ENCODE measurements around the gene FBXW10B. TPM values are rescaled to one million over a fixed set of nuclear protein-coding genes. Genes with fewer than 3 reads are reported as not detected.
"Not testable (repeated sequence)": the region's sequence is repeated elsewhere in the genome, so short reads cannot be mapped to it uniquely, and the experiment has no call there.

FBXW10B gene
- polyA plus RNA-seq, 1 donor from 2014 or later: 0.51 TPM

DNA sequence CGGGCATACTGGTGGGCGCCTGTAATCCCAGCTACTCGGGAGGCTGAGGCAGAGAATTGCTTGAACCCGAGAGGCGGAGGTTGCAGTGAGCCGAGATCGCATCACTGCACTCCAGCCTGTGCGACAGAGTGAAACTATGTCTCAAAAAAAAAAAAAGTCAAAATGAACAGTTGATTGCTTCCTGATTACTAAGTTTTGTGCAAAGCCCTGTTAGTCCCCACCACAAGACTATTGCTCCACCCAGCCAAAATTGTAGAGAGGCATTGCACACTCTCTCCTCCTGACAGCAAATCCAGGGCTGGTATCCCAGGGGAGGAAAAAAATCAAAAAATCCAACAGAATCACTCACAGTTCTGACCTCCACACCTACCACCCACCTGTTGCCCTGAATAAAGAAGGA is 26.5 kb downstream of the FBXW10B start:
- not testable (repeated sequence) for H2AFZ ChIP-seq (ENCODE audit: low read depth, low read length); H3F3A ChIP-seq (ENCODE audit: insufficient read depth, low read length, poor library complexity, severe bottlenecking); H3K9me2 ChIP-seq (ENCODE audit: insufficient read depth, low read length); H3K4me2 ChIP-seq (ENCODE audit: low read length); H3K79me2 ChIP-seq (replicated peaks; ENCODE audit: insufficient read depth, low read length); H3K36me3 ChIP-seq (ENCODE audit: insufficient read depth, low read length); H3K27me3 ChIP-seq (ENCODE audit: insufficient read depth, low read depth, low read length); H3K9me3 ChIP-seq (ENCODE audit: low read length); H4K20me1 ChIP-seq (ENCODE audit: insufficient read depth); H3K9ac ChIP-seq (ENCODE audit: low read length); H3K27ac ChIP-seq (ENCODE audit: low read length); H3K4me3 ChIP-seq (ENCODE audit: low read length)

DNA sequence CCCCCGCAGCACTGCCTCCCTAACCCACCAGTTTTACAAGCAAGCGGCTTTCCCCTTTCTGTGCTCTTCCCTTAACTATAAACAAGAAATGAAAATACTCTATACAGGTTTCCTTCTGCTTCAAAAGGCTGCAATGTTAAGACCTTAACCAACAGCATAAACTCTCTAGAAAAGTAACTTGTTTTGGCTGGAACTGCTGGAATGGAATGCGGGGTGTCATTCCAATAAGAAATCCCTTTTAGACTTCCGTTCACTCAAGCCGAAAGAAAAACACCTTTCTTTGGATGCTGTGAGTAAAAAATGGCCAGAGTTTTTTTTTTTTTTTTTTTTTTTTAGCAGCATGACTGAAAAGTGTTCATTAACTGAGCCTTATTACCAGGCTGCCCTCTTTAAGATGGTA is 27.5 kb downstream of the FBXW10B start:
- H3K9me2 ChIP-seq (ENCODE audit: insufficient read depth, low read length); H3K9ac ChIP-seq (ENCODE audit: low read length); H3K27ac ChIP-seq (ENCODE audit: low read length); H4K20me1 ChIP-seq (ENCODE audit: insufficient read depth); H3K36me3 ChIP-seq (ENCODE audit: insufficient read depth, low read length); H3K4me3 ChIP-seq (ENCODE audit: low read length); H3K9me3 ChIP-seq (ENCODE audit: low read length); H3F3A ChIP-seq (ENCODE audit: insufficient read depth, low read length, poor library complexity, severe bottlenecking); H3K4me2 ChIP-seq (ENCODE audit: low read length); H3K27me3 ChIP-seq (ENCODE audit: insufficient read depth, low read depth, low read length); H3K79me2 ChIP-seq (replicated peaks; ENCODE audit: insufficient read depth, low read length); H2AFZ ChIP-seq (ENCODE audit: low read depth, low read length): not testable (repeated sequence)

DNA sequence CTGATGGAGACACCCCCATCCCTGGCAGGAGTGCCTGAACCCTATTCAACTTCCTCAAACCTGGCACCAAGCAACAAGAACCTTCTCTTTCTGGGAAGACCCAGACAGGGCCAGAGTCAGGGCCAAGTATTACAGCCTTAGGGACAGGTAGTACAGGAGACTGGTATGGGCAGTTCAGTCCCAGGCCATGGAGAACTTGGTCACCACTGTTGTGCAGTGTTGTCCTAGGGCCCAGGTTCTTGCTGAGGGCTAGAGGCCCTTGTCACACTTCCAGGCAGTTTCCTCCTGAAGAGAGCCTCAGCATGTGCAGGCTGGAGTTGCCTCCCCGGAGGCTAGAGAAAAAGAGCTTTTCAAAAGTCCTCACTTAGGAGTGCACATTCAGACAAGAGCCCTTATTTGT is 28.7 kb downstream of the FBXW10B start:
- not testable (repeated sequence) for H3K9ac ChIP-seq (ENCODE audit: low read length); H3K4me3 ChIP-seq (ENCODE audit: low read length); H3K36me3 ChIP-seq (ENCODE audit: insufficient read depth, low read length); H3K9me2 ChIP-seq (ENCODE audit: insufficient read depth, low read length); H3K27me3 ChIP-seq (ENCODE audit: insufficient read depth, low read depth, low read length); H4K20me1 ChIP-seq (ENCODE audit: insufficient read depth); H3K79me2 ChIP-seq (replicated peaks; ENCODE audit: insufficient read depth, low read length); H3K27ac ChIP-seq (ENCODE audit: low read length); H3K9me3 ChIP-seq (ENCODE audit: low read length); H3K4me2 ChIP-seq (ENCODE audit: low read length); H2AFZ ChIP-seq (ENCODE audit: low read depth, low read length); H3F3A ChIP-seq (ENCODE audit: insufficient read depth, low read length, poor library complexity, severe bottlenecking)

GRCh38 chr17:15589544-15590536 is 29.7 kb downstream of the FBXW10B start:
- H3K27me3 ChIP-seq (ENCODE audit: insufficient read depth, low read depth, low read length); H4K20me1 ChIP-seq (ENCODE audit: insufficient read depth); H3K4me2 ChIP-seq (ENCODE audit: low read length); H3K79me2 ChIP-seq (replicated peaks; ENCODE audit: insufficient read depth, low read length); H3F3A ChIP-seq (ENCODE audit: insufficient read depth, low read length, poor library complexity, severe bottlenecking); H3K4me3 ChIP-seq (ENCODE audit: low read length); H3K36me3 ChIP-seq (ENCODE audit: insufficient read depth, low read length); H3K9me3 ChIP-seq (ENCODE audit: low read length); H3K9ac ChIP-seq (ENCODE audit: low read length); H2AFZ ChIP-seq (ENCODE audit: low read depth, low read length); H3K9me2 ChIP-seq (ENCODE audit: insufficient read depth, low read length); H3K27ac ChIP-seq (ENCODE audit: low read length): not testable (repeated sequence)

GRCh38 chr17:15588017-15588416 is 31.5 kb downstream of the FBXW10B start:
- not testable (repeated sequence) for H3K27me3 ChIP-seq (ENCODE audit: insufficient read depth, low read depth, low read length); H3F3A ChIP-seq (ENCODE audit: insufficient read depth, low read length, poor library complexity, severe bottlenecking); H3K4me3 ChIP-seq (ENCODE audit: low read length); H4K20me1 ChIP-seq (ENCODE audit: insufficient read depth); H2AFZ ChIP-seq (ENCODE audit: low read depth, low read length); H3K36me3 ChIP-seq (ENCODE audit: insufficient read depth, low read length); H3K9me3 ChIP-seq (ENCODE audit: low read length); H3K4me2 ChIP-seq (ENCODE audit: low read length); H3K27ac ChIP-seq (ENCODE audit: low read length); H3K79me2 ChIP-seq (replicated peaks; ENCODE audit: insufficient read depth, low read length); H3K9me2 ChIP-seq (ENCODE audit: insufficient read depth, low read length); H3K9ac ChIP-seq (ENCODE audit: low read length)

- not testable (repeated sequence) for H3K9me2 ChIP-seq (ENCODE audit: insufficient read depth, low read length); H3F3A ChIP-seq (ENCODE audit: insufficient read depth, low read length, poor library complexity, severe bottlenecking); H3K79me2 ChIP-seq (replicated peaks; ENCODE audit: insufficient read depth, low read length); H3K27me3 ChIP-seq (ENCODE audit: insufficient read depth, low read depth, low read length); H3K4me2 ChIP-seq (ENCODE audit: low read length); H3K4me3 ChIP-seq (ENCODE audit: low read length); H2AFZ ChIP-seq (ENCODE audit: low read depth, low read length); H3K27ac ChIP-seq (ENCODE audit: low read length); H3K9me3 ChIP-seq (ENCODE audit: low read length); H3K36me3 ChIP-seq (ENCODE audit: insufficient read depth, low read length); H4K20me1 ChIP-seq (ENCODE audit: insufficient read depth); H3K9ac ChIP-seq (ENCODE audit: low read length)
Measured at GRCh38 chr17:15583313-15583712, 36.2 kb downstream of the FBXW10B start.

DNA sequence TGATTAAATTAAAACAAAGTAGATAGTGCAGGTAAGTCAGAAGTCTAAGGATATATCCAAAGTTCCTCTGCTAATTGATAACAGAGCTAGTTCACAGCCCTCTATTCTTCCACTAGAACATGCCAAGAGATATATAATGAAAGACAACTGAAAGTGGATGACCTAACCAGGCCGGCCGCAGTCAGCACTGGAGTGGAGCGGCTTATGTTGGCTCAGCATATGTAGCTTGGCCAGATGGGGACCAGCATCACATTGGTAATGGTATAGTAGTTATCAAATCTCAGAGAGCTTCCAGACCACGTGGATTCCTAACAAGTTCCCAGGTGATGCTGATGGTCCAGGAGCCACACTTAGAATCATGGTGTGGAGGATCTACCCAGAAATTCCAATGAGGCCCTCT is 38.0 kb downstream of the FBXW10B start:
- not testable (repeated sequence) for H3F3A ChIP-seq (ENCODE audit: insufficient read depth, low read length, poor library complexity, severe bottlenecking); H3K9me2 ChIP-seq (ENCODE audit: insufficient read depth, low read length); H3K9ac ChIP-seq (ENCODE audit: low read length); H2AFZ ChIP-seq (ENCODE audit: low read depth, low read length); H3K27me3 ChIP-seq (ENCODE audit: insufficient read depth, low read depth, low read length); H4K20me1 ChIP-seq (ENCODE audit: insufficient read depth); H3K27ac ChIP-seq (ENCODE audit: low read length); H3K9me3 ChIP-seq (ENCODE audit: low read length); H3K79me2 ChIP-seq (replicated peaks; ENCODE audit: insufficient read depth, low read length); H3K36me3 ChIP-seq (ENCODE audit: insufficient read depth, low read length); H3K4me2 ChIP-seq (ENCODE audit: low read length); H3K4me3 ChIP-seq (ENCODE audit: low read length)

DNA sequence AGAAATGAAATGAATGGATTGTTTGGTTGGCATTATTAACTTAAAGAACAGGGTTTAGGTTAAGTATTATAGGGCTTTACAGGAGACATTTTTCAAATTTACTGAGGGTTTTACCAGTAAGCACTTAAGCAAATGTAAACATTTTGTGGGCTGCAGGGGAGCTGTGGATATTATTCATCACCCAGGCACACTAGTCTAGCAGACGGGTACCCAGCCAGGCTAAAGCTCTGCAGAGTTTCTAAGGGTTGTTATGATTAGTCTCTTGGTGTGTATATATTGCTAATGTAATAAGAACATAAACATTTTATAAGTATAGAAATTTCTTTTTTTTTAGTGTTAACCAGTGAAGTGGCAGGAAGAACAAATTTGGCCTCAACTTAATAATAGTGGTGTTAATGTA is 42.7 kb downstream of the FBXW10B start:
- not testable (repeated sequence) for H3K9me3 ChIP-seq (ENCODE audit: low read length); H4K20me1 ChIP-seq (ENCODE audit: insufficient read depth); H3K79me2 ChIP-seq (replicated peaks; ENCODE audit: insufficient read depth, low read length); H2AFZ ChIP-seq (ENCODE audit: low read depth, low read length); H3K36me3 ChIP-seq (ENCODE audit: insufficient read depth, low read length); H3K4me2 ChIP-seq (ENCODE audit: low read length); H3K27me3 ChIP-seq (ENCODE audit: insufficient read depth, low read depth, low read length); H3F3A ChIP-seq (ENCODE audit: insufficient read depth, low read length, poor library complexity, severe bottlenecking); H3K9me2 ChIP-seq (ENCODE audit: insufficient read depth, low read length); H3K27ac ChIP-seq (ENCODE audit: low read length); H3K4me3 ChIP-seq (ENCODE audit: low read length); H3K9ac ChIP-seq (ENCODE audit: low read length)
